Measurements from ENCODE around the gene VEGFB.

DNA sequence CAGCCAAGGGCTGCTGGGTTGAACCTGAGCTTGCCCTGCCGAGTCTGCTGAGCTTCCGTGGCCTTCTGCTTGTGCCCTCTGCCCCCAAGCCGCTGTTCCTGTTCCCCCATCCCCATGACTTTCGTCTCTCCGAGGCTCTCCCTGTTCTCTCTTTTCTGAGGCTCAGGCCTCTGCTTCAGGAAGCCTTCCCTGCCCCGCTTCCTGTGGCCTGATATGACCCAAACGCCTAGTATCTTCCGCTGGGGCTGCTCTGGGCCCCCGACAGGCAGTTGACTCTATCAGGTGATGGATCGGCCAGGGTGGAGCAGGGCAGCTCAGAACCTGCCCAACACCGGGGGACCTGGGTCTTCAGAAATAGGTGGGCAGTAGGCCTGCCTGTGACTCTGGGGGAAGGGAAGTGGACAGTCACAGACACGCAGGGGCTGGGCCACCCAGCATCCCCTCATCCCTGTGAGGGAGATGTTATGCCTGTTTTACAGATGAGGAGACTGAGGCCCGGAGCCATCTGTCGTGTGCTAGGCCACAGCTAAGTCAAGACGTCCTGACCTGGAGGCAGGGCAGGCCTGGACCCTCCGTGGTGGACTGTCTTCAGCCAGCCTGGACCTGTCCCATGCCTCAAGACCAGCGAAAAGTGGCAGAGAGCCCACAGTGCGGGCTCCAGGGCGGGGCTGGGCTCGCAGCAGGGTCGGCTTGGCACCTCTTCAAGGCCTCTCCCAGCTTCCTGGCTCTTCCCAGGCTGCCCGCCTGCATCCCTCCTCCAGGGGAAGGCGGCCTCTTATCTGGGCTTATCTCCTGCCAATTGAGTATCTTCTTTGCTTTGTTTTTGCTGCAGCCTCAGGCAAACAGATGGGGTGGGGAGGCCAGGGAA, 33.9 kb downstream of the VEGFB start:
- TF ChIP-seq CTCF (IDR thresholded peaks at IDR 0.05), result no peak
- no peak for TF ChIP-seq POLR2AphosphoS5 (IDR thresholded peaks at IDR 0.05; ENCODE audit: insufficient read depth in 1 of 2, low read depth in 1 of 2)
- no peak for TF ChIP-seq POLR2A (IDR thresholded peaks at IDR 0.05)
